Measurements from ENCODE around the gene FOSB.

DNA sequence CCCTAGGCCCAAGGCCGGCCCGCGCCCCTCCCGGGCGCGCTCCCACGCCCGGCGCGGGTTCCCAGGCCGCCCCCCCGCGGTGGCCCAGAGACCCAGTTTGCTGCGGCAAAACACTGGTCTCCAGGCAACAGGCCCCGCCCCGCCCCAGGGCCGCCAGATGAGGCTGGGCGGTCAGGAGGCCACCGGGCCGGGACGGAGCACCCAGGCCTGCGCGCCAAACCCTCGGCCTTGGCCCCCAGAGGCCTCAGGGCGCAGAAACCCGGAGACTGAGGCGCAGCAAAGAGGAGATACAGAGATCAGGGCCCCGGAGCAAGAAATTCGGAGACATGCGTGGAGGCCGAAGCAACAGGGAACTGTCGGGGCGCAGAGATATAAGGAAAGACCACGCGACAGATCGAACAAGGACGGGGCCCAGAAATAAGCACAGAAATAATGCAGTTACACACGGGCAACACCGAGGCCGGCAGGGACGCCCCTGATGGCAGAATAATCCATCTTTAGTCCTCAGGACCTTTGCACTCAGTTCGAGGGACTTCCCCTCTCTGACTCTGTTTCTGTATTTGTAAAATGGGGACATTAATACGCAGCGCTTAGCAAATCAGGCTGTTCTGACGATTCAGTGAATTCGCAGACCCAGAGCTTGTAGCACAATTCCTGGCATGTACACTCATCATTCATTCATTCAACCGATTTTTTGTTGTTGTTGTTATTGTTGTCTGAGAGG is 23.3 kb upstream of the FOSB start:
- no peak for TF ChIP-seq CTCF (conservative IDR thresholded peaks at IDR 0.05; ENCODE audit: low read depth, low read length)
- no peak for TF ChIP-seq EZH2 (IDR thresholded peaks at IDR 0.05; ENCODE audit: borderline replicate concordance, low read depth, low read length, poor library complexity, severe bottlenecking)

Data from A673 (cell line).